ENCODE data around the gene TMEM250.
"Not testable (repeated sequence)": the region's sequence is repeated elsewhere in the genome, so short reads cannot be mapped to it uniquely, and the experiment has no call there.

The TMEM250 gene

DNA sequence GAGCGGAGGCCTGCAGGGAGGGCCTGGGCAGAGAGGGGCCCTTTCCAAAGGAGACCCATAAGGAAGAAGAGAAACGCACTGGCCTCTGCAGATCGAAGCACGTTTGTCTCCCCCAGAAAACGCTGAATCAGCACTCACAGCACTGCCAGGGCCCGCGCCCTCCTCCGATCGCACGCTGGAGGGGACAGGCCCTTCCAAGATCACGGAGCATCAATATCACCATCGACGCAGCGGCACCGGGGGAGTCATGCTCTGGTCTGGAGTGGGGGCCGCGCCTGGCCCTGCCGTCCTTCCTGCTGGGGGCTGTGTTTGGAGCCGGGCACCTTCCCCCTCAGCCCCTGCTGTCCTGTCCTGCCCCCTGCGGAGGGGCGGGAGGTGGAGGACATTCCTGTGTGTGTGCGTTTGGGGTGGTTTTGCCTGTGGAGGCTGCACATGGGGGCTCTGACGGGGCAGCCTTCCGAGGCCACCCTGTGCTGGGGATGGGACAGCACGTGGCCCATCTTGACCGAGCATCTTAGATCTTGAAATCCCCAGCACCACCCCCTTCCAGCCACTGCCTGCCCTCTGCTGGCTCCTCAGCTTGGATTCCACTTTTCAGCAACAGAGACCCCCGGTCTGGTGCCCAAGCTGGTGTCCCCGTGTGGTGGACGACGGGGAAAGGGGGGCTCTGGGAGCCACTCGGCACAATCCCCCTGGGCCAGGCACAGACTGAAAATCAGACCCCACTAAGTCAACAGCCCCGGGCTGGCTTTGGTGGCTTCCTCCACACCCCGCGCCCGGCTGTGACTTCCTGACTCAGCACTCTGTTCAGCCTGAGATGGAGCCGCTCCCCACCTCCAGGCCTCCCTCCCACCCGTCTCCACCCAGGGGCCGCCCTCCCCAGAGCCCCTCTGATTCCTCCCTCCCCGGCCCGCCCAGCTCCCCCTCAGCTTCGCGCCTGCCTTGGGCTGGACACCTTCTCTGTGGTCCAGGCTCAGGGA lies 8.3 kb downstream of the TMEM250 start:
- no peak for DNase-seq

DNA sequence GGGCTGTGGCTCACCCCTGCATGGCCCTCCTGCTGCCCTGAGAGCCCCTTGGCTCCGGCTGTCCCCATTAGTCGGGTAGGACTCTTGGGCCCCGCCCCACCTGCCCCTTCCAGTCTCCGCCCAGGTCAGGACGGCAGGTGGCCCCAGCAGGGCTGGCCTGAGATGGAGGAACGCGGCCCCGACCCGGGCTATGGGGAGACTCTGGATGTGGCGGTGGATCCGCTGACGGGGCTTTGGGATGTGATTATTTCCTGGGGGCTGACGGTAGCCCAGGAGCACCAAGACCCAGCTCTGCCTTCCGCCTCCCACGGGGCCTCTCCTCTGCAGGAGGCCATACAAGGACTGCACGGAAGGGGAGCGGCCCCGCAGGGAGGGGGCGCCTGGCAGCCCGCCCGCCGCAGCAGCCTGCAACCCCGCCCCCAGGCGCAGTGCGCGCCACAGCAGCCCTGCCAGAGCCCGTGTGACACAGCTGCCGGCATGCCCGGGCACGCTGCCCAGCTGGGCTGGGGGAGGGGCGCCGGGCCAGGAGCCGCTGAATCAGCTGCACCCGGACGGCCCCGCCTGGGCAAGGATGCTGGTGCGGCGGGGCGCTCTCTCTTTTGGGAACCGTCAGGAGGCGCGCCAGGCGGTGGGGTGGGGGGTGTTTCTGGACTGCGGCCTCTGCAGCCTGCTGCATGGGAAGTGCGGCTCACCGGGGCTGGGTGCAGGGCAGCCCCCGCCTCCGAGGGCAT lies 9.2 kb downstream of the TMEM250 start:
- DNase-seq, result peak; percentile 94

DNA sequence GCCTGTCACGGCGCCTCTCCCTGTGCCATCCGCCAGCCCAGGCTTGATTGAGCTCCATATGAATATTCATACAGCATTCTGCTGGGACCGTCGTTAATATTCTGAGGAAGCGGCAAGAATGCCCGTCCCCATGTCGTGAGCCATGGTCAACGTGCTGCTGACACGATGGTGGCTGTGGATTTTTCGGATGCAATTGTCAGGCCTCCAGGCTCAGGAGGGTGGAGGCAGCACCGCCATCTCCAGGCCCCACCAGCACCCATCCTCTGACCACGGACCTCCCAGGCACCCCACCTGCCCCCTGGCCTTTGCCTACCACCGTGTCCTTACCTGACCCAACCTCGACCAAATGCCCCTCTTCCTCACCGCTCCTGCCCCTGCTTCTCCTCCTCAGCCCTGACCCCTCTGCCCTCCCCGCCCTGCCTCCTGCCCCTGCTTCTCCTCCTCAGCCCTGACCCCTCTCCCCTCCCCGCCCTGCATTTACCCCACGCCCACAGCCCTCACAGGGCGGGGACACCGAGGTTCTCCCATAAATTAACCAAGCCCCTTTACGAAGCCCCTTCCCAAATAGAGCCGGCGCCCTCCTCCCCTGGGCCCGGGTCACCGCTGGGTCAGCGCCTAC lies 9.9 kb downstream of the TMEM250 start:
- no peak for DNase-seq

DNA sequence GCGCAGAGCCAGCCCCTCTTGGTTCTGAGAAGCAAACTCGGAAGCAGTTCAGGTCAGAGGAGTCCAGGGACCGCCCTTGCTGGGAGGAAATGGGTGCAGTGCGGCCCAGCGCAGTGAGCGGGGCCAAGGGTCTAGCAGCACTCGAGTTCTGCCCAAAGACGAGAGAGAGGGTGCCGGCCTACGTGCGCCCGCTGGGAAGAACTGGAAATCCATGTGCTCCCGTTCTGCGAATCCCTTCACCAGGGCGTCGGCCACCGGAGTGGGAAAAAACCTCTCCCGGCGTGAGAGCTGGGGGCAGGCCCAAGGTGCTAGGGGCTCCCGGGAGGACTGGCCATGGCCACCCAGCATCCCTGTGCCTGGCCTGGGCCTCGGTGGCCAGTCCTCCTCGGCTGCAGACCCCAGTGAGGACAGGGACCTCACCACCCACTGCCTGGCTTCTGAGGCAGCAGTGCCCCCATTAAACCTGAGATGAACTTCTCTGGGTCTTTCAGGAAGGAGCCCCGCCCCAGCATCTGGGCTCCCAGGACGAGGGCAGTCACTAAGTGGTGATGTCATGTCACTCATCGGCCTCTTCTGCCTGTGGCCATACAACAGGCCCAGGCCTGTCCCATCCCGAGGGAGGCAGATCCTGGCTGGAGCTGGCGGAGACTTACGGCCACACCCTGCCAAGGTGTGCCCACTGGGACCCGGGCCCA lies 10.6 kb downstream of the TMEM250 start:
- peak; percentile 81 for DNase-seq

DNA sequence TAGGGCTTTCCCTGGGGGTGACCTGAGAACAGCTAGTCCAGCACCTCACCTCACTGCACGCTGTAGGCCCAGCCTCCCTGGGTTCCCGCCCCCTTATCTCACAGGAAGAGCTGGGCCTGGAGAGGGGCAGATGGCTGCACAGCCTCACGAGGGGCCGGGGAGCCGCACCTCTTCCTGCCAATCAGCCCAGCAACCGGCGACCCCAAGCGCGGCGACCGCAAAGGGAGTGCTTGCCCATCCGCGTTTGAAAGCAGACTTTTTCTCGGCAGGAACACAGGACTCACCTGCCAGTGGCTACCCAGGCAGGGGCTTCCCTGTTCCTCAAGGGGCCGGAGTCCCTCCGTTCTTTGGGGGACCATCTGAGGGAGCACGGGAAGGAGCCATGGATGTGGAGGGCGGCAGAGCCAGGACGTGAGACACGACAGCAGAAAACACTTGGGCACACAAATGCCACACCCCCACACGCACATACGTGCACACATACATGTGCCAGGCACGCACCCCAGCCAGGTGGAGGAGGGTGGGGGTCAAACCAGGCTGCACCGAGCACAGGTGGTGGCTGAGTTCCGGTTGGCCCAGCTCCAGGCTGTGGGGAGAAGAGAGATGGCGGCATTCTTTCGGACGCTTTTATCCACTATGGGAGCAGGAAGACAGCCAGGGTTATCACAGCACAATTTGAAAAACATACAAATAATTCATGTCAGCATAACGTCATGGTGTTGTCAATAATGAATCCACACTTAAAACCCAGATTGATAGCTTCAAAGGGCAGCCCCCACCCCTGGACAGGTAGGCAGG lies 11.3 kb downstream of the TMEM250 start:
- DNase-seq, result no peak

DNA sequence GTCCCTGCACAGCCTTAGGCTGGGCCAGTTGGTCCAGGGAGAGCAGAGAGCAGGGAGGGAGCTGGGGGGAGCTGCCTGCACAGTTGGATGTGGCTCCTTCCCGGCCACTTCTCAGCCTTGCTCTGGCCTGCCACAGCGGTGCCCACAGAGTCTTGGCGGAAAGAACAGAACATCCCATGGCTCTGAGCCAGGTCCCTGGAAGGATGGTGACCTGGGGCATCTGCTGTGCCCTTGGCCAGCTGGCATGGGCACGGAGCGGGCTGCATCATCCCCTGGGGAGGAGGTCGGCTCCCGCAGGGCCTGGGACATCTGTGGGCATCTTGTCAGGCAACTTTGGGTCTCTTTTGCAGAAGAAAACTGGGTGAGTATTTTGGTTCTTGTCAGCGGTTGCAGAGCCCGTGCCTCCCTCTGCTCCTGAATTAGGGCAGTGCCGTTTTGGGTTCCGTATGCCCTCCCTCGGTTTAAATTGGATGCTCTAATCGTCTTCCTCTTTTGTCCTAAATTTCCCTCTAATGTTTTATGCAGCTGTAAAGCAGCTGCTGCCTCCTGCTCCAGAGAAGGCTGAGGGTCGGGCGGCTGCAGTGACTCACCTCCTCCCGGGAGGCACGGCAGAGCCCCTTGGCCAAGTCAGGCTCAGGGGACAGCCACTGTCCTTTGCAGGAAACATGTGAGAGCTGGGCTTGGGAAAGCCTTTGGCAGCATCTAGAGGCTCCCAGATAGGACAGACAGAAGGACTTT lies 13.1 kb downstream of the TMEM250 start:
- DNase-seq, result no peak

DNA sequence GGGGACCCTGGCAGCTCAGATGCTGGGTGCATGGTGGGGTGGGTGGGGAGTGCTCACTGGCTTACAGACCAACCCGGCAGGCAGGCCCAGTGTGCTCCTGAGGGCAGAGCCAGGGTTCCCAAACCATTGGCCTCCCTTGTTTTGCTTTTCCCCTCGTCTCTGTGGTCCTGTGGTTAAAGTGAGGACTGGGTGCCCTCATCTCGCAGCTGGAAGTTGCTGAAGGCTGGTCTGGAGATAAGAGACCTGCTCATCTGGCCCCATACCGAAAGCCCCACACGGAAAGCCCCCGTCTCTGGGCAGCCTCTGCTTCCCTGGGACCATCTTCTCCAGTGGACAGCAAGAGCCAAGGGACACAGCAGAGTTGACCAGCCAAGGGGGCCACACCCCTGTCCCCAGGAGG lies 13.8 kb downstream of the TMEM250 start:
- DNase-seq, result no peak

DNA sequence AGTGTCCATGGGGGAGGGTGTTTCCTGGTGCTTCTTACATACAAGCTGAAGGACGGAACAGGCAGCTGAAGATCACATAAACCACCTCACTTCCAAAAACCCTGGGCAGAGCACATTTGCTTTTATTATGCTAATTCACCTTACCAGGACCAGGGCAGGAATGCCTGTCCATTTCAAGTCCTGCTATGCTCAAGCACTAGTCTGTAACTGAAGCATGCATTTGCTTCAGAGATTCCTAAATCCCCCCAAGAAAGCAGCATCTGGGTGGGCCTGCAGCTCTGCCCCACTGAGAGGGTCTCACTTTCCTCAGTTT lies 14.2 kb downstream of the TMEM250 start:
- no peak for DNase-seq

DNA sequence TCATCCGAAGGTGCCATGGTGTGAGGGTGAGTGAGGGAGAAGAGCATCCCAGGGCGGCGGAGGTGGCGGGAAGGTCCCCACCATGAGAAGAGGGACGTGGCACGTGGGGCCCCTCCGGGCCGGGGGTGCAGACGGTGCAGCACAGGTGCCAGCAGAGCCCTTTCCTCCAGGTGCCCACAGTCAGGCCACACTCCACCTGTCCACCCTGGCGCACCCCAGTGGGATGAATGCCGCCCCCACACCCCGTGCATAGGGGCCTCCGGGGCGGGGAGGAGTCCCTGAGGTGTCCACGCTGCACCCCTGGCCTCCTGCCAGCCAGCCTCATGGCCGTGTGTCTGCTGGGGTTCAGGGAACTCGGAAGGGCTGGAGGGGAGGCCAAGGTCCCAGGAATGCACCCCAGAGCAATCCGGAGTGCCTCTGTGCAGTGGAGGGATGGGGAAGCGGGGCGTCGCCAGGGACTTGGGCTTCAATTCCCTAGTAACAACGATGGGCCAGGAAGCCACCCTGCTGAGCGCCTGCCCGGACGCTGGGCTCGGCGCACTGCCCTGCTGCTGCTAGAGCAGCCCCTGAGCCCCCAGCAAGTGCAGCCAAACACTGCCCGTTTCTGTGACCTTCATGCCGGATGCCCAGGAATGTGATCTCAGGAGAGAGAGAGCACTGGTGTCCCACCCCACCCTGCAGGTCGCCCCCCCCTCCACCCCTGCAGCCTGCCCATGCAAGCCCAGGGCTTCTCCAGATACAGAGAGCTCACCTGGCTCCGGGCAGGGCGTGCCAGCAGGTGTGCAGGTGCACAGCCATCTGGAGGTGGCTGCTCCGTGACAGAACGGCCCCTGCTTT lies 14.8 kb downstream of the TMEM250 start:
- DNase-seq, result no peak

DNA sequence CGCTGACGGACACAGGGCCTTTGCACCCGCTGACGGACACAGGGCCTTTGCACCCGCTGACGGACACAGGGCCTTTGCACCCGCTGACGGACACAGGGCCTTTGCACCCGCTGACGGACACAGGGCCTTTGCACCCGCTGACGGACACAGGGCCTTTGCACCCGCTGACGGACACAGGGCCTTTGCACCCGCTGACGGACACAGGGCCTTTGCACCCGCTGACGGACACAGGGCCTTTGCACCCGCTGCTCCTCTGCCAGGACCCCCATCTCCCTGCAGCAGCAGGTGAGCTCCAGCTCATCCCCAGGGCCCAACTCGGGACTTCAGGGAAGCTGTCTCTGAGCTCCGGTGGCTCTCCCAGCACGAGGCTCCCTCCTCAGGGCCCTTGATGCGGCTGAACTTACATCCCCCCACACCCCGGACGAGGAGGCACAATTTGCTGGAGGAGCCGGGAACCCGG lies 17.0 kb downstream of the TMEM250 start:
- not testable (repeated sequence) for DNase-seq

DNA sequence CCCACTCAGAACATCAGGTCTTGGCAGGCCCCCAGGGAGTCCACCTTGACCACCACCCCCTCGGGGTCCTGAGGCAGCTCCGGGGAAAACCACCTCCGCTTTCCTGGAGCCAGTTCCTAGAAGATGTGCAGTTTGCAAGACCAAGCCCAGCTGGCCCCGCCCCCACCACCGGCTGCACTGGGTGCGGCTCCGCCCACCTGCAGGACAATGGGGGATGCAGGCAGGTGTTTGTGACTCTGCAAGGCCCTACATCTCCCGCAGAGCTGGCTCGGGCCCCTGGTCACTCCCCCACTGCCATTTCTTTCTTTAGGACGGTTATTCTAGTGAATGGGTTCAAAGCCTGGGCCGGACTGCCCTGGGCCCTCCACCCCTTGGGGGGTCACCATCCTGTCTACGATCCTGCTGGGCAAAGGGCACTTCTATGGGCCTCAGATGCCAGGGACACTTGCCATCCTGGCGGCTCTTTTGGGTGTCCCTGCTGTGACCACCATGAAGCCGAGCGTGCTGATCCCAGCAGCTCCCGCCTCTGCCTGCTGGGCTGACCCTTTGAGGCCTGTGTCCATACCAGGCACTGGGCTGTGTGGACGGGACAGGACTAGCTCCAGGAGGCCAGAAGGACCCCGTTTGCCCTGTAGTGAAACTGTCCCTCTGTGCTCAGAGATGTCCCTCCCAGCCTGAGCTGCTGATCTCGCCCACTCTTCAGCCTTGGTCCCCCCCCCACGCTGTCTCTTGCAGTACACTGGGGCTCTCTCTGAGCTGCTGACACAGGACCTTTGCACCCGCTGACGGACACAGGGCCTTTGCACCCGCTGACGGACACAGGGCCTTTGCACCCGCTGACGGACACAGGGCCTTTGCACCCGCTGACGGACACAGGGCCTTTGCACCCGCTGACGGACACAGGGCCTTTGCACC lies 17.7 kb downstream of the TMEM250 start:
- DNase-seq, result no peak

DNA sequence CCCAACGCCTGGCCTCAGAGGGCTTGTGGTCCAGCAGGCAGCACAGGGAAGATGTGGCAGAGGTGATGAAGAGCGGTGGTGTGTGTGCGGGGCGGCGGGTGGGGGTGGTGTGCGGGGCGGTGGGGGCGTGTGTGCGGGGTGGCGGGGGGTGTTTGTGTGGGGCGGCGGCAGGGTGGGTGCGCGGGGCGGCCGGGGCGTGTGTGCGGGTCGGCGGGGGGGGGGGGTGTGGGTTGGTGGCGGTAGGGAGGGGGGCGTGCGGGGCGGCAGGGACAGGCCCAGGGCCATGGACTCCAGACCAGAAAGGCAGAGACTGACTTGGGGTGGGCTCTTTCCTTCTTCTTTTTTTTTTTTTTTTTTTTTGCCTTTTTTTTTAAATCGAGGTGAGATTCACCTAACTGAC lies 19.1 kb downstream of the TMEM250 start:
- no peak for DNase-seq

DNA sequence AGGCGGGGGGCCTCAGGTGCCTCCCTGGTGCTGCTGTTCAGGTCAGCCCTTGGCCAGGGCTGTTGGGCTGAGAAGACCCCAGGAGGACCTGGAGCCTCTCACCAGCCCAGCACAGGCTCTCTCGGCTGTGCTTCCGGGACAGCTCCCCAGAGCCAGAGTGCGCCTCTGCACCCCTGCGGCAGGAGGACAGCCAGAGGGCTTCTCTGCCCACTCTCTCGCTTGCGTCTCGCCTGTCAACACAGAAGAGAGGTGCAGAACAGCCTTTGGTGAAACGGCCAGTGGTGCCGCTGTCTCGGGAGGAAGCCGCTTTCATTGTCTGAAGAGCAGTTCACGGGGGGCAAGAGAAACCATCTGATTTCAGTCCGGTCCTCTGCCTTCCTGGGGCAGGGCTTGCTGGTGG lies 19.8 kb downstream of the TMEM250 start:
- DNase-seq, result no peak

DNA sequence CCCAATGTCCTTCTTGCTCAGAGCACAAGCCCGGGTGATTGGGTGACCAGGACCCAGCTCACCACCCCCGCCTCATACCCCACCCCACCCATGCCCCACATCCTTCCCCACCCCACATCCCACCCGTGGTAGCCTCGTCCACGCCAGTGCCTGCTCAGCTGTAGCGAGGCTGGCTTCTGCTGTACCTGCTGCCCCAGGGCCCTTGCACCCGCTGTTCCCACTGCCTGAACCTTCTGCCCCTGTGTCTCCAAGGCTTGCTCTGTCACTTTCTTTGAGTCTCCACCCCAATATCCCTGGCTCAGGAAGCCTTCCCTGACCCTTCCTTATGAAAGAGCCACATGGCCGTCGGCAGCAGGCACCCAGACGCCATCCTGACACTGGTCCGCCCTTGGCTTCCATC lies 20.5 kb downstream of the TMEM250 start:
- DNase-seq, result no peak

DNA sequence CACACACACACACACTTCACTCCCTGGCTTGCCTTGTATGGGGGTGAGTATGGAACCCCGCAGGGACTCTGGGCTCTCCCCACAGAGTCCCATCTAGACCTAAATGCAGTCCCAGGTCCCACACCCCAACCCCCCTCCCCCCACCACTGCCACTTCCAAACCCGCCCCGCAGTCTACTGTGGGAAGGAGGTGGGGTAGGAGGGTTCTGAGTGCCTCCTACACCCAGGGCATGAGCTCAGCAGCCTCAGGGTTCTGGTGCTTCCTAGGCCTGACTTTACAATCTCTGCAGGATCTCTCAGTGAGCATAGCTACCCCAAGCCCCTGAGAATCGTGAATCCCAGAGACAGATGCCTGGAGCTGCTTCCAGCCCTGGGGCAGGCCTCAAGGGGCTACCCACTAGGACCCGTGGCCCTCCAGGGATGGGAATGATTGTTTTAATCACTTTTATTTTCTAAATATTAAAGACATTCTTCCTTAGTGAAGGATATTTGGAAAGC lies 22.1 kb downstream of the TMEM250 start:
- DNase-seq, result no peak

DNA sequence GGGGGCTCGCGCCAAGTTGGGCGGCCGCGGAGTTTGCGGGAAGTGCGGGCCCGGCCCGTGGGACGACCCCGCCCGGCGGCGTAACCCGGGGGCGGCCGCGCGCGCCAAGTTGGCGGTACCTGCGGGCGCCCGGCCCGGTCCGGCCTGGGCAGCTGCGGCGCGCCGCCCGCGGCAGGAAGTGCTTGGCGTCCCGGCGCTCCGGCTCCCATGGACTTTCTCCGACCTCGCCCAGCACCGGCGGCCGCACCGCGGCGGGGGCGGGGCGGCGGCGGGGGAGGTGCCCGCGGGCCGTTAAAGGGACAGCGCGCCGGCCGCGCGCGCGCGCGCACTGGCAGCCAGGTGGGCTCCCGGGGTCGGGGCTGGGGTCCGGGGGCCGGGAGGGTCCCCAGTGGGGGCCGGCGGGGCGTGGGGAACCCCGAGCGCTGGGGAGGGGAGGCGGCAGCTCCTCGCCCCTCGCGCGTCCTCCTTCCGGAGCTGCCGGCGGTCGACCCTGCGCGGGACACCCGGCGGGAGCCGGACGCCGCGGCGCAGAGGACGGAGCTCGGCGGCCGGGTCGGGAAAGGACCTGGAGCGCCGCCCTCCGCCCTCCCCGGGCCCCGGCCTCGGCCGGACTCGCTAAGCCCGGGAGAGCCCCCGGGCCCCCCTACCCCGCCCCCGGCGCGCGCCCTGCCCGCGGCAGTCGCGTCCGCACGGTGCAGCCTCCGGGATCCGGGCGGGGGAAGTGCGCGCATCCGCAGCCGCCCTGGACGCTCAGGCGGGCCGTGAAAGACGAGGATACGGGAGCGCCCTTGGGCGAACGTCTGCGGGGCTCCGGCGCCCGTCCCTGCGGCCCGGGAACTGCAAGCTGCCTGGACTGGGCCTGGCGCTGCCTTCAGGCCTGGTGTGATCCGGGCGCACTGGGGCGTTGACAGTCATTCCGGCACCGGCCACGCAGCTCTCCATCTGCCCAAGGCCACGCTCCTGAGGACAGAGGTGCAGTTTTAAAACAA lies 23.3 kb downstream of the TMEM250 start, which contains the start of gene NACC2:
NACC2 (minus strand) TSS at position 220 of the 989 bp plus-strand sequence. CDS start 44,768 bp downstream, outside the sequence.
- DNase-seq, result no peak

DNA sequence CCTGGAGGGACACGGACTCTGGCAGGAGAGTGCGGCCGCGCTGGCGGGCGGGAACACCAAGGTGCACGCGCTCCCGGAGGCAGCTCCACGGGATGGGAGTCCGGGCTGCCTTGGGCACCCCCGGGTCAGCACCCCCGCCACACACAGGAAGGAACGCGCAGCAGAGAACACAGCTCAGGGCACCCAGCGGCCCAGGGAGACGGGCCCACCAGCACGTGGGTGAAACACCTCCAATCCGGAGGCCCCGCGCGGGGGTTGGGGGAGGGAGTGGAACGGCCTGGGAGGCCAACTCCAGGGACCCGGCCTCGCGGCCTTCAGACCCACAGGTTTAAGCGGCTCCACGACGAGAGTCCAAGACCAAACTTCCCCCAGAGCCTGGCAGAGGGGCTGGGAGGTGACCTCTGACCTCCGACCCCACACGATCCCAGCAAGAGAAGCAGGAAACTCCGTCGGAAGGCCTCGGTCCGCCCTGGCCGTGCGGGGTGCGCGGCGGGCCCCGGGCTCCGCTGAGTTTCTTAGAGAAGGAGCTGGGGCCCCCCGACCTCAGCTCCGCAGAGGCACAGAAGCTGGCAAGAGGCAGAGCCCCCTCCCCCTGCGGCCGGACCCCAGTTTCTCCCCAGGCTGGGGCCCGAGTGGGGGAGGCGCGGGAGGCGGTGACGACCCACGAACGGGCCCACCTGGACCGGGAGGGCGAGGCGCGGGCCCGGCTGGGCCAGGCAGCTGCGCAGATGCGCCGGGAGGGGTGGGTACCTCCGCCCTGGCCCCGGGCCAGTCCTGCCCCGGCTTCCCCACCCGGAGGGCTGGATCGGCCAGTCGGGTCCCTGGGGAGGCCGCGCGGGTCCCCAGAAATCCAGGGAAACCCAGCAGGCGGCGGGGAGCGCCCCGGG lies 24.4 kb downstream of the TMEM250 start:
- no peak for DNase-seq

All from NCI-H1694 (cell line).